GM19372 (cell line): ENCODE measurements around the gene PRELID2.
"Not testable (repeated sequence)": the region's sequence is repeated elsewhere in the genome, so short reads cannot be mapped to it uniquely, and the experiment has no call there.

ENCODE experiments used
- ATAC-seq: cut with Tn5 transposase; IDR thresholded peaks from one replicate; pipeline ENCODE4 v1.9.1; 2021; ENCODE audit warnings: mild to moderate bottlenecking, low read depth, moderate library complexity; ENCODE audit not compliant: unreplicated experiment

Gene PRELID2

GRCh38 chr5:145752947-145753346 is 82.2 kb downstream of the PRELID2 start:
- no peak for ATAC-seq

DNA sequence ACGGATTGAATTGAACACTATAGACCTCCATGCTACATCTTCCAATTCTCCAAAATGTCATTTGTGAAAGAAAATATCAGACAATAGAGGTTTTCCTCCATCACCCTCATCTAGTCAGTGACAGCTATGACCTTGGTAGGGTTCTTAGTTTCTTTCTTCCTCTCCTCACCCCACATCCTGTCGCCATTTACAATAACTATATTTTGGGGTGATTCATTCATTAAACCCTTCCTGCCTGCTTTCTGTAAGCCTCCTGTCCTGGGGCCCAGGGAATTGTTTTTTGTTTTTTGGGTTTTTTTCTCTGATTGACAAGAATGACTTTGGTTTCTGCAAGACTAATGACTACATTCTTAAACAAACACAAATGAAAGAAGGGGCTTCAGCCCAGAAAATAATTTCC is 82.6 kb downstream of the PRELID2 start:
- no peak for ATAC-seq

GRCh38 chr5:145750199-145750598 is 84.9 kb downstream of the PRELID2 start:
- no peak for ATAC-seq

- ATAC-seq, result no peak
Measured at GRCh38 chr5:145743396-145744061, 91.6 kb downstream of the PRELID2 start.

- no peak for ATAC-seq
Measured at GRCh38 chr5:145739843-145740242, 95.3 kb downstream of the PRELID2 start.

DNA sequence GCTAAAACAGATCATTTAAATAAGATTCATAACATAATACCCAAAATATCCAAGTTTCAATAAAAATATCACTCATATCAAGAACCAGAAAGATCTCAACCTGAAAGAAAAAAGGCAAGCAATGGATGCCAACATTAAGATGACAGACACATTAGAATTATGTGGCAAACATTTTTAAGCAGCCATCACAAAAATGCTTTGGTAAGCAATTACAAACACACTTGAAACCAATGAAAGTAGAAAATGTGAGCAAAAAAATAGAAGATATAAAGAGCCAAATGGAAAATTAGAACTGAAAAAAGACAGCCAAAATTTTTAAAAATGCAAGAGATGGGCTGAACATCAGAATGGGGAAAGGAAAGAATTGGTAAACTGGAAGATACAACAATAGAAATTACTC is 96.9 kb downstream of the PRELID2 start:
- ATAC-seq, result no peak

- ATAC-seq, result no peak
Measured at GRCh38 chr5:145737578-145737977, 97.6 kb downstream of the PRELID2 start.

- ATAC-seq, result not testable (repeated sequence)
Measured at GRCh38 chr5:145729956-145730355, 105.2 kb downstream of the PRELID2 start.

DNA sequence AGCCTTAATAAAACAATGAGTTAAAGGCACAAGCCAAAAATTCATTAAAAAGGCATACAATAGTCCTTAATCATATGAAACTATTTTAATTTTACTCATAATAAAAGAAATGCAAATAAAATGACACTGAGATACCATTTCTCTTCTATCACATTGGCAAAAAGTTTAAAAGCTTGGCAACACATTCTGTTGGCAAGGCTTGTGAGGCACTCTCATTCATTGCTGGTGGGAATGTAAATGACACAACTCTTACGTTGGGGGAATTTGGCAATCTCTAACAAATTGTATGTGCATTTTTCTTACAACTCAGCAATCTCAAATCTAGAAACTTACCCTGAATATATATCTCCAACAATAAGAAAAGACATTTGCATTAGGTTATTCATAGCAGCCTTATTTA is 111.6 kb downstream of the PRELID2 start:
- ATAC-seq, result no peak

GRCh38 chr5:145718956-145719355 is 116.2 kb downstream of the PRELID2 start:
- ATAC-seq, result no peak

DNA sequence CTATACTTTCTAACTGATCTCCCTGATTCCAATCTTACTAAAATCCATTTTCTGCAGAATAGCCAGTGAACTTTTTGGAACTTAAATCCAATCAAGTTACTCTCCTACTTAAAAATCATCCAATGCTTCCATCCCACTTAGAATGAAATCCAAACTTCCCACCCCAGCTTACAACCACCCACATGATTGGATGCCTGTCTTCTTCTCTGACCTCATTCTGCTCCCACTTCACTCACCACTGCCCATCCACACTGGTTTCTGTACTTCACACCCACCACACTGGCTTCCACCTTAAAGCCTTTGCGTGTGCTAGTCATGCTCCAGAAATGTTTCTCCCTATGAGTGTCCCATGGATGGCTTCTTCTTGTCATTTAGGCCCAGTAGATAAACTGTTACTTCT is 119.7 kb downstream of the PRELID2 start:
- no peak for ATAC-seq

- no peak for ATAC-seq
Measured at GRCh38 chr5:145712245-145712644, 122.9 kb downstream of the PRELID2 start.

GRCh38 chr5:145711417-145711816 is 123.7 kb downstream of the PRELID2 start:
- no peak for ATAC-seq
